GM23338 (cell line): ENCODE measurements around the gene CNST. TPM values are rescaled to one million over a fixed set of nuclear protein-coding genes. Genes with fewer than 3 reads are reported as not detected.
"Not testable (repeated sequence)": the region's sequence is repeated elsewhere in the genome, so short reads cannot be mapped to it uniquely, and the experiment has no call there.

Experiments
- ATAC-seq: fragments of 200-7000 bp; cut with Tn5 transposase; 3 replicates; pipeline ENCODE4 v1.9.1; 2020
- DNase-seq: peaks from one replicate; pipeline ENCODE4 v3.0.0-alpha.2; 2015; ENCODE audit warnings: low spot score
- H2AFZ ChIP-seq: fragments of 200-600 bp; sonication (generic); 2 replicates; pipeline ENCODE4 v1.8.0; 2016; ENCODE audit warnings: antibody characterized with exemption, mild to moderate bottlenecking, moderate library complexity
- H3F3A ChIP-seq: fragments of 200-600 bp; sonication (generic); replicated peaks from 2 replicates; pipeline ENCODE4 v1.8.0; 2017; ENCODE audit warnings: antibody characterized with exemption, mixed run types, low read depth
- H3K27ac ChIP-seq: fragments of 200-600 bp; sonication (generic); 2 replicates; pipeline ENCODE4 v1.6.1; 2016; ENCODE audit warnings: low read depth
- H3K27me3 ChIP-seq: fragments of 200-600 bp; sonication (generic); 2 replicates; pipeline ENCODE4 v1.8.0; 2016; ENCODE audit warnings: mild to moderate bottlenecking, mixed run types, moderate library complexity; ENCODE audit not compliant: insufficient read depth
- H3K36me3 ChIP-seq: fragments of 200-600 bp; sonication (generic); 2 replicates; pipeline ENCODE4 v1.8.0; 2016; ENCODE audit warnings: mild to moderate bottlenecking; ENCODE audit not compliant: insufficient read depth
- H3K4me1 ChIP-seq: fragments of 200-600 bp; sonication (generic); 2 replicates; pipeline ENCODE4 v1.8.0; 2016; ENCODE audit warnings: mild to moderate bottlenecking, moderate library complexity; ENCODE audit not compliant: insufficient read depth
- H3K4me2 ChIP-seq: fragments of 200-600 bp; sonication (generic); 2 replicates; pipeline ENCODE4 v1.7.1; 2017; ENCODE audit warnings: mixed run types
- H3K4me3 ChIP-seq: fragments of 200-600 bp; sonication (generic); 2 replicates; pipeline ENCODE4 v1.6.1; 2016; ENCODE audit warnings: mixed run types
- H3K79me2 ChIP-seq: fragments of 200-600 bp; sonication (generic); replicated peaks from 2 replicates; pipeline ENCODE4 v1.8.0; 2017; ENCODE audit warnings: mild to moderate bottlenecking; ENCODE audit not compliant: insufficient read depth
- H3K9me2 ChIP-seq: fragments of 200-600 bp; sonication (generic); 2 replicates; pipeline ENCODE4 v1.8.0; 2017; ENCODE audit not compliant: insufficient read depth
- H4K20me1 ChIP-seq: fragments of 200-600 bp; sonication (generic); replicated peaks from 2 replicates; pipeline ENCODE4 v1.8.0; 2017; ENCODE audit warnings: mild to moderate bottlenecking; ENCODE audit not compliant: insufficient read depth
- H3K27ac Mint-ChIP-seq: 2 replicates; pipeline ENCODE4 v1.8.0; 2020; ENCODE audit warnings: inconsistent platforms, mild to moderate bottlenecking, moderate library complexity, mixed read lengths
- H3K27me3 Mint-ChIP-seq: 3 replicates; pipeline ENCODE4 v1.8.0; 2022; ENCODE audit warnings: low read depth, mild to moderate bottlenecking, moderate library complexity, mixed read lengths, inconsistent platforms; ENCODE audit not compliant: insufficient read depth, poor library complexity
- H3K36me3 Mint-ChIP-seq: 3 replicates; pipeline ENCODE4 v1.8.0; 2021; ENCODE audit warnings: low read depth, mild to moderate bottlenecking, inconsistent platforms, moderate library complexity, mixed read lengths
- H3K4me1 Mint-ChIP-seq: 3 replicates; pipeline ENCODE4 v1.8.0; 2020; ENCODE audit warnings: mild to moderate bottlenecking, inconsistent platforms, mixed read lengths
- H3K4me3 Mint-ChIP-seq: 3 replicates; pipeline ENCODE4 v1.8.0; 2021; ENCODE audit warnings: moderate library complexity, mild to moderate bottlenecking, inconsistent platforms, mixed read lengths
- H3K9me3 Mint-ChIP-seq: 3 replicates; pipeline ENCODE4 v1.8.0; 2020; ENCODE audit warnings: moderate library complexity, mild to moderate bottlenecking, inconsistent platforms, mixed read lengths
- polyA plus RNA-seq: library from polyadenylated mRNA; unstranded; fragments of >200 nt; fragmentation: Nextera tagmentation; extraction: Ambion mirVana; gene quantifications from 2 replicates; pipeline ENCODE4 v1.2.1, GENCODE V29; 2016
- small RNA-seq: library from RNA; depleted of rRNA; stranded (forward); fragments of <200 nt; gene quantifications from one replicate; pipeline ENCODE3, GENCODE V24; 2014; ENCODE audit warnings: low replicate concordance
- total RNA-seq: library from RNA; depleted of rRNA; stranded (reverse); fragments of >200 nt; shearing (Covaris generic); gene quantifications from 2 replicates; pipeline ENCODE4 v1.2.3, GENCODE V29; 2014; rRNA removed
- TF ChIP-seq, protein P1 (sequence below): fragments of 250-450 bp; sonication (Bioruptor Pico); IDR thresholded peaks from 2 replicates; pipeline ENCODE4 v1.5.0; 2020; ENCODE audit warnings: mild to moderate bottlenecking, moderate library complexity

CNST gene
- total and polyA plus RNA-seq, 2 experiments from 2014 or later, result 8.1 to 17.6 TPM

DNA sequence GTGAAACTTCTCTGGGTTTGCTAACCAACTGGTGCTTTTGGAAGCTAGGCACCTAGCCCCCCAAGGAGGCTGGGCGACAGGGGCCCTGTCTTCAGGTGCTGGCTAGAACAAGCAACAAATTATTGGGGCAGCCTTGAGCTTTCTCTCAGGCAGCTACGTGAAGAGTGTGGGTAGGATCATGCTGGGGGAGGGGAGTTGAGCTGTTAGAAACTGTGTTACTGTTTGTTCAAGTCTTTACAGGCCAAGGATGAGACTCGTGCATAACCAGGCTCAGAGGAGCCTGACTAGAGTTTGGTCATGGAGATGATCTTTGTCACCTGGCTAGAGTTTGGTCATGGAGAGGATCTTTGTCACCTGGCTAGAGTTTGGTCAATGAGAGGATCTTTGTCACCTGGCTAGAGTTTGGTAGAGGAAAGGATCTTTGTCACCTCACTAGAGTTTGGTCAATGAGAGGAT lies 145.3 kb downstream of the CNST start (continued):
- TF ChIP-seq, protein P1, sequence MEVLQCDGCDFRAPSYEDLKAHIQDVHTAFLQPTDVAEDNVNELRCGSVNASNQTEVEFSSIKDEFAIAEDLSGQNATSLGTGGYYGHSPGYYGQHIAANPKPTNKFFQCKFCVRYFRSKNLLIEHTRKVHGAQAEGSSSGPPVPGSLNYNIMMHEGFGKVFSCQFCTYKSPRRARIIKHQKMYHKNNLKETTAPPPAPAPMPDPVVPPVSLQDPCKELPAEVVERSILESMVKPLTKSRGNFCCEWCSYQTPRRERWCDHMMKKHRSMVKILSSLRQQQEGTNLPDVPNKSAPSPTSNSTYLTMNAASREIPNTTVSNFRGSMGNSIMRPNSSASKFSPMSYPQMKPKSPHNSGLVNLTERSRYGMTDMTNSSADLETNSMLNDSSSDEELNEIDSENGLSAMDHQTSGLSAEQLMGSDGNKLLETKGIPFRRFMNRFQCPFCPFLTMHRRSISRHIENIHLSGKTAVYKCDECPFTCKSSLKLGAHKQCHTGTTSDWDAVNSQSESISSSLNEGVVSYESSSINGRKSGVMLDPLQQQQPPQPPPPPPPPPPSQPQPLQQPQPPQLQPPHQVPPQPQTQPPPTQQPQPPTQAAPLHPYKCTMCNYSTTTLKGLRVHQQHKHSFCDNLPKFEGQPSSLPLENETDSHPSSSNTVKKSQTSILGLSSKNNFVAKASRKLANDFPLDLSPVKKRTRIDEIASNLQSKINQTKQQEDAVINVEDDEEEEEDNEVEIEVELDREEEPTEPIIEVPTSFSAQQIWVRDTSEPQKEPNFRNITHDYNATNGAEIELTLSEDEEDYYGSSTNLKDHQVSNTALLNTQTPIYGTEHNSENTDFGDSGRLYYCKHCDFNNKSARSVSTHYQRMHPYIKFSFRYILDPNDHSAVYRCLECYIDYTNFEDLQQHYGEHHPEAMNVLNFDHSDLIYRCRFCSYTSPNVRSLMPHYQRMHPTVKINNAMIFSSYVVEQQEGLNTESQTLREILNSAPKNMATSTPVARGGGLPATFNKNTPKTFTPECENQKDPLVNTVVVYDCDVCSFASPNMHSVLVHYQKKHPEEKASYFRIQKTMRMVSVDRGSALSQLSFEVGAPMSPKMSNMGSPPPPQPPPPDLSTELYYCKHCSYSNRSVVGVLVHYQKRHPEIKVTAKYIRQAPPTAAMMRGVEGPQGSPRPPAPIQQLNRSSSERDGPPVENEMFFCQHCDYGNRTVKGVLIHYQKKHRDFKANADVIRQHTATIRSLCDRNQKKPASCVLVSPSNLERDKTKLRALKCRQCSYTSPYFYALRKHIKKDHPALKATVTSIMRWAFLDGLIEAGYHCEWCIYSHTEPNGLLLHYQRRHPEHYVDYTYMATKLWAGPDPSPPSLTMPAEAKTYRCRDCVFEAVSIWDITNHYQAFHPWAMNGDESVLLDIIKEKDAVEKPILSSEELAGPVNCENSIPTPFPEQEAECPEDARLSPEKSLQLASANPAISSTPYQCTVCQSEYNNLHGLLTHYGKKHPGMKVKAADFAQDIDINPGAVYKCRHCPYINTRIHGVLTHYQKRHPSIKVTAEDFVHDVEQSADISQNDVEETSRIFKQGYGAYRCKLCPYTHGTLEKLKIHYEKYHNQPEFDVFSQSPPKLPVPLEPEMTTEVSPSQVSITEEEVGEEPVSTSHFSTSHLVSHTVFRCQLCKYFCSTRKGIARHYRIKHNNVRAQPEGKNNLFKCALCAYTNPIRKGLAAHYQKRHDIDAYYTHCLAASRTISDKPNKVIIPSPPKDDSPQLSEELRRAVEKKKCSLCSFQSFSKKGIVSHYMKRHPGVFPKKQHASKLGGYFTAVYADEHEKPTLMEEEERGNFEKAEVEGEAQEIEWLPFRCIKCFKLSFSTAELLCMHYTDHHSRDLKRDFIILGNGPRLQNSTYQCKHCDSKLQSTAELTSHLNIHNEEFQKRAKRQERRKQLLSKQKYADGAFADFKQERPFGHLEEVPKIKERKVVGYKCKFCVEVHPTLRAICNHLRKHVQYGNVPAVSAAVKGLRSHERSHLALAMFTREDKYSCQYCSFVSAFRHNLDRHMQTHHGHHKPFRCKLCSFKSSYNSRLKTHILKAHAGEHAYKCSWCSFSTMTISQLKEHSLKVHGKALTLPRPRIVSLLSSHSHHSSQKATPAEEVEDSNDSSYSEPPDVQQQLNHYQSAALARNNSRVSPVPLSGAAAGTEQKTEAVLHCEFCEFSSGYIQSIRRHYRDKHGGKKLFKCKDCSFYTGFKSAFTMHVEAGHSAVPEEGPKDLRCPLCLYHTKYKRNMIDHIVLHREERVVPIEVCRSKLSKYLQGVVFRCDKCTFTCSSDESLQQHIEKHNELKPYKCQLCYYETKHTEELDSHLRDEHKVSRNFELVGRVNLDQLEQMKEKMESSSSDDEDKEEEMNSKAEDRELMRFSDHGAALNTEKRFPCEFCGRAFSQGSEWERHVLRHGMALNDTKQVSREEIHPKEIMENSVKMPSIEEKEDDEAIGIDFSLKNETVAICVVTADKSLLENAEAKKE (CRISPR knock-in tag), result no peak

DNA sequence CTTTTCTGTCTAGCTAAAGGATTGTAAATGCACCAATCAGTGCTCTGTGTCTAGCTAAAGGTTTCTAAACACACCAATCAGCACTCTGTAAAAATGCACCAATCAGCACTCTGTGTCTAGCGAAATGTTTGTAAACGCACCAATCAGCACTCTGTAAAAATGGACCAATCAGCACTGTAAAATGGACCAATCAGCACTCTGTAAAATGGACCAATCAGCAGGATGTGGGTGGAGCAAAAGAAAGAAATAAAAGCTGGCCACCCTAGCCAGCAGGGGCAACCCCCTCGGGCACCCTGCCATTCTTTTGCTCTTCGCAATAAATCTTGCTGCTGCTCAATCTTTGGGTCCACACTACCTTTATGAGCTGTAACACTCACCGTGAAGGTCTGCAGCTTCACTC lies 146.2 kb downstream of the CNST start:
- not testable (repeated sequence) for H2AFZ ChIP-seq, ATAC-seq, H3K4me3 Mint-ChIP-seq, H3K4me1 Mint-ChIP-seq, DNase-seq, H3K27me3 Mint-ChIP-seq, H3K9me2 ChIP-seq, H4K20me1 ChIP-seq, H3K79me2 ChIP-seq, H3K27me3 ChIP-seq, H3K36me3 ChIP-seq, H3K27ac ChIP-seq, H3K4me2 ChIP-seq, H3K4me3 ChIP-seq, H3K27ac Mint-ChIP-seq, H3F3A ChIP-seq, H3K4me1 ChIP-seq
- H3K36me3 Mint-ChIP-seq, result peaks cover 14% of the 10 kb centered on the region
- H3K9me3 Mint-ChIP-seq, result peaks cover 46% of the 10 kb centered on the region

Small RNA genes within 50 kb of the gene (small RNA-seq; reads per million reads assigned to genes)
- gene AL356583.2 (not detected), gene AL591623.2 (not detected)

Other genes with a start within 250 kb of the CNST start
- 31.7 and 34.4 TPM in 2 replicates for gene SMYD3, start 59.2 kb upstream of the CNST start, total RNA-seq
- 31.8 and 34.1 TPM in 2 replicates for gene SMYD3, start 59.2 kb upstream of the CNST start, polyA plus RNA-seq
- 24.9 and 25.2 TPM in 2 replicates for gene TFB2M, start 195 bp upstream of the CNST start, total RNA-seq
- 11.2 and 18.7 TPM in 2 replicates for gene TFB2M, start 195 bp upstream of the CNST start, polyA plus RNA-seq
- gene SCCPDH, start 158.0 kb downstream of the CNST start, total RNA-seq, result 18.8 and 20.4 TPM in 2 replicates
- gene SCCPDH, start 158.0 kb downstream of the CNST start, polyA plus RNA-seq, result 13.6 and 14.4 TPM in 2 replicates